ENCODE results near the gene PRDX3.

DNA sequence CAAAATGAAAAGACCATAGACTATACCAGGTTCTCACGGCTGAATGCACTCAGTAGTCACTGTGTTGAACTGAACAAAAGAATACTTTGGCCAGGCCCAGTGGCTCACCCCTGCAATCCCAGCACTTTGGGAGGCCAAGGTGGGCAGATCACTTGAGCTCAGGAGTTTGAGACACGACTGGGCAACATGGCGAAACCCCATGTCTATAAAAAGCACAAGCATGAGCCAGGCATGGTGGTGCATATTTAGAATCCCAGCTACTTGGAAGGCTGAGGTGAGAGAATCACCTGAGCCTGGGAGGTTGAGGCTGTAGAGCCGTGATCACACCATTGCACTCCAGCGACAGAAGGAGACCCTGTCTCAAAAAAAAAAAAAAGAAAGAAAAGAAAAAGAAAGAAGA, 25.6 kb downstream of the PRDX3 start:
- no peak for TF ChIP-seq EZH2 (IDR thresholded peaks at IDR 0.05)
- no peak for TF ChIP-seq POLR2AphosphoS5 (IDR thresholded peaks at IDR 0.05; ENCODE audit: borderline replicate concordance, low read depth, low read length)

Data from SK-N-MC (cell line).